Measurements from ENCODE around the gene LDAF1.

Gene LDAF1

GRCh38 chr16:21197621-21198020, 39.1 kb downstream of the LDAF1 start:
- DNase-seq, result no peak

- no peak for DNase-seq
Measured at GRCh38 chr16:21199607-21200218, 41.2 kb downstream of the LDAF1 start.

- no peak for DNase-seq
Measured at GRCh38 chr16:21203155-21203797, 44.8 kb downstream of the LDAF1 start.

GRCh38 chr16:21205303-21205702, 46.8 kb downstream of the LDAF1 start:
- no peak for DNase-seq

GRCh38 chr16:21206550-21206949, 48.1 kb downstream of the LDAF1 start:
- DNase-seq, result no peak

- no peak for DNase-seq
Measured at GRCh38 chr16:21208446-21209230, 50.2 kb downstream of the LDAF1 start.

GRCh38 chr16:21211486-21211885, 53.0 kb downstream of the LDAF1 start, which contains the start of gene ZP2:
TSS of gene ZP2 (minus strand) at chr16:21211574. CDS start at chr16:21211547, 27 bp downstream.
- DNase-seq, result no peak

GRCh38 chr16:21214086-21214485, 55.6 kb downstream of the LDAF1 start:
- DNase-seq, result no peak

GRCh38 chr16:21217121-21217520, 58.6 kb downstream of the LDAF1 start:
- DNase-seq, result no peak

GRCh38 chr16:21218153-21218552, 59.7 kb downstream of the LDAF1 start:
- no peak for DNase-seq

- DNase-seq, result no peak
Measured at GRCh38 chr16:21219551-21219950, 61.1 kb downstream of the LDAF1 start.

- DNase-seq, result no peak
Measured at GRCh38 chr16:21222495-21223337, 64.2 kb downstream of the LDAF1 start.

- no peak for DNase-seq
Measured at GRCh38 chr16:21223787-21224186, 65.3 kb downstream of the LDAF1 start.

GRCh38 chr16:21224800-21225199, 66.3 kb downstream of the LDAF1 start:
- no peak for DNase-seq

GRCh38 chr16:21226749-21227148, 68.3 kb downstream of the LDAF1 start:
- DNase-seq, result no peak

- DNase-seq, result no peak
Measured at GRCh38 chr16:21227866-21228265, 69.4 kb downstream of the LDAF1 start.

- no peak for DNase-seq
Measured at GRCh38 chr16:21228361-21228872, 69.9 kb downstream of the LDAF1 start.

Data from DMS79 treated with DMSO at 0.1 percent for 48 hours (cell line).